Embryonic facial prominence (tissue), 1 donor: ENCODE measurements around the gene NDUFS7.

Experiments
- DNase-seq: peaks from one replicate; pipeline ENCODE4 v3.0.0-alpha.2; 2016; ENCODE audit errors: extremely low spot score

NDUFS7 gene

DNA sequence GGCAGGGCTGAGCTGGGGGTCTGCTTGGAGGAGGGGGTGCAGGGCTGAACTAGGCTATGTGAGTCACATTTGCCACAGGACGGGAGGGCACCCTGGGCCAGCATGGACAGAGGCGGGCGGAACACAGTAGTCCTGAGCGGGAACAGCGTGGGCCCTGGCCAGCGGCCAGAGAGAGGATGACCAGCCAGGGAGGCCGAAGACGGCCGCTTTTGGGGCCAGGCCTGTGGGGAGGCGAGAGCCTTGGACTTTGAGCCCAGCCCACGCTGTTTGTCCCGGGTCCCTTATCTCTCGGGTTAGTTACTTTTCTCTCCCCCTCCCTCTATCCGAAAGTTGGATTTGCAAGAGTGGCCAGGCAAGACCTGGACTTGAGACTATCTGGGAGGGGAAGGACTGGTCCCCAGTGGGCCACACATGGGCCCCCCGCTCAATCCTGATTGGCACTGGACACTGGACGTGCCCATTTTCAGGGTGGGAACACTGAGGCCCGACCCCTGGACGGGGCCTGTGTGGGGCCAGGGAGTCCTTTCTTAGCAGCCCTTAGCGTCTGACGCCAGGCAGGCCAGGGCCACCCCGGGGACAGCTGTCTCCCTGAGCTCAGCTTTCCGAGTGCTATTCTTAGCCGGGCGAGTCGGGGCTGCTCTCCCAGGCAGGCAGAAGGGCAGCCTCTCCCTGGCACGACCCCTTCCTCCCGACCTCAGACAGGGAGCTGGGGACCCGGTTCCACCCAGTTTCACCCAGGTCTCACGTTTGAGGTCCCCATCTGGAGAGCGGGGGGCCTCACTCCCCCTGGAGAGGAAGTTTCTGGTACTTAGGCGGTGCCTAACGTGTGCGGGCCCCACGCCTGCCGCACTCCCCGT lies 16.8 kb downstream of the NDUFS7 start:
- no peak for DNase-seq

DNA sequence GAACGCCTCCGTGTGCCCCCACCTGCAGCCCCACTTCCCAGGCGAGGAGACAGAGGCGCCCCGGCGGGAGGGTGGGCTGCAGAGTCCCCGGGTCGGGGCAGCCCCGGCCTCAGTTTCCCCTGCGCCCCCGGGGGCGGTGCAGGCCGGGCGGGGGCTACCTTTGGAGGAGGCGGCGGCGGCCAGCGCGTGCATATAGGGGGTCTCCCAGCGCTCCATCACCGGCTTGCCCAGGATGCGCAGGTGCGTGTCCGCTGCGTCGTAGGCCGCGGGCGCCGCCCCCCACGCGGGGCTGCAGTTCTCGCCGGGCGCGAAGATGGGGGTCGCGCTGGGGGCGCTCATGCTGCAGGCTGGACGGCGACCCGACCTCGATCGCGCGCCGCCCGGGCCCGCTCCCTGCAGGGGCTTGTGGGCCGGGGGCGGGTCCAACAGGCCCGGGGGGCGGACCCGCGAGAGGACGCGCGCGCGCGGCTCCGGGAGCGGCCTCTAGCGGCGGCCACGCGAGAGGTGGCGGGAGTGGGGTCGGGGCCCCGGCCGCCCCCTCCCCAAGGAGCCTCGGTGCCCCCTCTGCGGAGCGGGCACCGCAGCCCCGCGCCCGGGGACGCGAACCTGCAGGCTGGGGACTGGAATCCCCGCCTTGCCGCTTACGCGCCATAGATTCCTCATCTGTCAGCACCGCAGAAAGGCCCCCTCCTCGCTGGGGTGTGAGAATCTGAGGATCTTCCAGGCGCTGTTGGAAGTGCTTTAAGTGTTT lies 17.6 kb downstream of the NDUFS7 start, which contains the start of gene GAMT:
Gene GAMT (minus strand): TSS at position 405 of the 751 bp plus-strand sequence. CDS start 66 bp downstream, at position 339.
- no peak for DNase-seq

DNA sequence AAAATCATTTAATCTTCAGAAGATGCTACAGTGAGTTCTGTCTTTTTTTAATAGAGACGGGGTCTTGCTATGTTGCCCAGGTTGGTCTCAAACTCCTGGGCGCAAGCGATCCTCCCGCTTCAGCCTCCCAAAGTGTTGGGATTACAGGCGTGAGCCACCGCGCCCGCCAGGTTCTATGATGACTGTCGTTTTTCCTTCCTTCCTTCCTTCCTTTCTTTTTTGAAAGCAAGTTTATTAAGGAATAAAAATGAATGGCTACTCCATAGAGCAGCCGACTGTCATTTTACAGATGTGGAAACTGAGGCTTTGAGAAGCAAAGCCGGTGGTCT lies 18.1 kb downstream of the NDUFS7 start:
- DNase-seq: no peak

DNA sequence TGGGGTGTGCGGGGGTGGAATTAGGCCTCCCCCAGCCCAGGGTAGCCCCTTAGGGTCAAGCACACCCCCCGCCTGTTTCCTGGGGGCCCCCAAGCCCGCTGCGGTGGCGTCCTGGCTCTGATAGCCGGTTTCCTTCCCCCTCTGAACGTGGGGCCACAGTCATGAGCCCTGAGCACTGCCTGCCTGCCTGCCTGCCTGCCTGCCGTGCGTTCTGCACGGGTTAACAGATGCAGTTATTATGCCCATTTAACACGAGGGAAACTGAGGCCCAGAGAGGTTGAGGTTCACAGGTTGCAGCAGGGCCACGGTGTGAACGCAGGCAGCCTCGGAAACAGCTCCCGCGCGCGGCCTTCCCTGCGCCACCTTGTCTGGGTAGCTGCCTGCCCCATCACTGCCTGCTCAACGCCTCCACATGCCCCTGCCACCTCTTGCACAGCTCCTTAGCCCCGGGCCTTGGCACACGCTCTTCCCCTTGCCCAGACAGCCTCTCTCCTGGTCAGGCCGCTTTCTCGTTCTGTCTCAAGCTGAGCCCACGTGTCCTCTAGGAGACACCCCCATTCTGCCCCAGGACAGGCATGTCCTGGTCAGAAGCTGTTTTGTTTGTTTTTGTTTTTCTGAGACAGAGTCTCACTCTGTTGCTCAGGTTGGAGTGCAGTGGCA lies 18.8 kb downstream of the NDUFS7 start:
- no peak for DNase-seq

DNA sequence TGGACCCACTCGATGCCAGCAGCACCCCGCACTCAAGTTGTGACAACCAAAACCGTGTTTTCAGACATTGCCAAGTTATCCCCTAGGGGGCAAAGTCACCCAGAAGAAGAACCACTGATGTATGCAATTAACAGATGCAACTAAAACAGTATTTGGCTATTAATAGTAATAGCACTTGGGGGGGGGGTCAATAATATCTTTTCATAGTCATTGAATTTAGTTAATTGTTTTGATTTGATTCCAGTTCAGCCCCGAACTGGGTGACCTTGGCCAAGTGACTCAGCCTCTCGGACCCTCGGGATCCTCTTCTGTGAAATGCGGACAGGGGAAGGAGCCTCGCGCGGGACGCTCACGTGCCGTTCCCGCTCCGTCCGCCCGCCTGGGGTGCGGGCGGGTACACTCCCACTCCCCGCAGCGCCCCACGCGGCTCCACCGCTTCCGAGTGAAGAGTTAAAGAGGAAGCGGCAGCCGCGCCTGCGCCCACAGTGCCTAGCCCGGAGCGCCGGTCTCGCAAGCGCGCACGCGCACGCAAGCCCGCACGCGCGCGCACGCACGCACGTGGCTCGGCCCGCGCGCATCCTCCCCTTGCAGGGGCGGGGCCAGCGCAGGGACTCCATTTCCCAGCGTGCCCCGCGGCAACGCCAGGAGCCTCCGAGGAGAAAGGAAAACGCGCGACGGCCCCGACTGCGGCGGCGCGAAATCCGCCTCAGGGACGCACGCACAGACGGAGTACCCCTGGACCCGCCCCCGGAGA lies 23.2 kb downstream of the NDUFS7 start:
- DNase-seq: peak; percentile 92

DNA sequence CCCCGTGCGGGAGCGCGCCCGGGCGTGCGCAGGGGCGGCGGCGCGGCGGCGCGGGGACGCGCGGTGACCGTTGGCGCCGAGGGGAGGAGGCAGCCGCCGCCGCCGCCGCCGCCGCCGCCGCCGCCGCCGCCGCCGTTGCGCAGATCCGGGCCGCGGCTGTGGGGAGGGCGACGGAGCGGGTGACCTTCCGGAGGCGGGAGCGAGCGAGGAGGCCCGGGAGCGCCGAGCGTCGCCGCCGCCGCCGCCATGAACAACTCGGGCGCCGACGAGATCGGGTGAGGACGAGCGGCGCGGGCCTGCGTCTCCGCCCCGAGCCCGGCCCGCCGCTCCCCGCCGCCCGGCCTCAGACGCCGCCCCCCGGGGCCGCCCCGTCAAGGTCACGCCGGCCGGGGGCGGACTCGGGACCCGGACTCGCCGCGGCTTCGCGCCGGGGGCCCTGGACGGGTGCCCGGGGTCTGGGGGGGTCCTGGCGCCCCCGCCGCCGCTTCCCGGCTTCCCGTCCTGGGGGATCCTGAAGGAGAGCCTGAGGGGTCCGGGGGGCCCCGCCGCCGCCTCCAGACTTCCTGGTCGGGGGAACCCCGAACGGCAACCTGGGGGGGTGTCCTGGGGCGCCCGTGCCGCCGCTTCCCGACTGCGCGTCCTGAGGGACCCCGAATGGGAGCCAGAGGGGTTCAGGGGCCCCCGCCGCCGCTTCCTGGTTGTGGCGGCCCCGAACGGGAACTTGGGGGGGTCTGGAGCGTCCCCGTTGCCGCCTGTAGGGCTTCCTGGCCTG lies 24.0 kb downstream of the NDUFS7 start, which contains the start of gene DAZAP1:
Gene DAZAP1 (plus strand): TSS at position 59 of the 772 bp plus-strand sequence. CDS start 188 bp downstream, at position 247.
- no peak for DNase-seq

DNA sequence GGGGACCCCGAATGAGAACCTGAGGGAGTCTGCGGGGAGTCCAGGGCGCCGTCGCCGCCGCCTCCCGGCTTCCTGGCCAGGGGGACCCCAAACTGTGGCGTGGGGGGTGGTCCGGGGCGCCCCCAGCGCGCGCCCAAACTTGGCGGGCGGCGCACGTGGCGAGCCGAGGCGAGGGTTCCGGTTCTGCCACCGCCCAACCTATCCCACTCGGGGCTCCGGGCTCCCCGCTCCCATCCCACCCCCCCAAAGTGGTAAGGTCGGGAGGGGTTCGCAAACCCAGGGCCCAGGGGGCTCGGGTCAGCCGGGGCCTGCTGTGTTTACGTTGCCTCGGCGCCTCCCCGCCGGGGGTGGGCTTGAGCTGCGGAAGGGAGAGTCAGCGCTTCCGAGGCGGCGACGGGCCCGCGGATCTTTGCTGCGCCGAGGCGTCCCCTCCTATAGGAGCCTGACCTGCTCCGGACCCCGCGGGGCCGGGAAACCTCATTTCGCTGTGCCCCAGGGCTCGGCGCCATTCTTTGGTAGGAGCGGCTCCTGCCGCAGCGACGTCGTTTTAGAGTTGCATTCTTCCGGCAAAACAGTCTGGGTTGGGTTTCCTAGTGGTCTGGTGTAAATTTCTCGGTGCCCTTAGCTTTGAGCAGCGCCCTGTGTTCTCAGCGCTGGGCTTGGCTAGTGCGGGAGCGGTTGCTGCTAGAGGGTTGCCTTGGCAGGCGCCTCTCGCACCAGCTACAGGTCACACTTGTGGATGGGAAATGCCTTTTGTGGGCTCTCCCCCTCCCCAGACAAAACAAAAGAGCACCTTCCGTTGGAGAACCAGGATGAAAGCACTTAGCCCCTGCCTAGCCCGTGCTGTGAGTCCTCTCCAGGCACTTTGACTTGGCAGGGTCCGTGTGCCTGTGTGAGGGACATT lies 24.8 kb downstream of the NDUFS7 start:
- DNase-seq: no peak

DNA sequence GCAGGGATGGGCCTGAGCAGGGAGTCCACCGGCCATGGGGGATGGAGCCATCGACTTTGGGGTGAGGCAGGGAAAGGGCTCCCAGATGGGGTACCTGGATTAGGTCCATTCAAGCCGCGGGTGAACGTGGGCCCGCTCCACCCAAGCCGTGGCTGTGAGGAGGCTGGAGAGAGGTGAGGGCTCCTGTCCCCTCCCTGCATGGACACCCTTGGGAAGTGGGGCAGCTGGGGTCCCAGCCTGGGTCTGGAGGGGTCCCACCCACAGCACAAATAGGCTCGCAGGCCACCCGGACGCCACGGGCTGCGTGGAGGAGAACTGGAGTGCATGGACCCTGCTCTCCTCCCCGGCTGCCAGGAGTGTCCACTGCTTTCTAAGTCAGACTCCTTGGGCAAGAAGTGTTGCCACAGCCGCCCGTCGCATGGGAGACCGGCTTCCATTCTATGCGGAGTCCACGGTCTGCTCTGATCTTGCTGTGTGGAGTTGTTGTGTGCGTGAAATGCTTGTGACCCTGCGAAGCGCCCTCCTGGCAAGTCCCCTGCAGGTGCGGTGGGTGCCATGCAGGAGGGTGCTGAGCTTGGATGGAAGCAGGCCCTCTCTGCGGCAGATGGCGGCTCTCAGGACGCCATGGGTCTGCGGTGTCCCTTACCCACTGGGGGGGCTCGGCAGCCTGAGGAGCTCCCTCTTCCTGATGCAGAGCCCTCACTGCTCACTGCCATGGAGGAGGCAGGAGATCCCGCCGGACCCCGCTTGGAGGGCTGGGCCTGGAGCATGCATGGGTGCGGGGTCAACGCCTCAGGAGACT lies 25.7 kb downstream of the NDUFS7 start:
- no peak for DNase-seq

DNA sequence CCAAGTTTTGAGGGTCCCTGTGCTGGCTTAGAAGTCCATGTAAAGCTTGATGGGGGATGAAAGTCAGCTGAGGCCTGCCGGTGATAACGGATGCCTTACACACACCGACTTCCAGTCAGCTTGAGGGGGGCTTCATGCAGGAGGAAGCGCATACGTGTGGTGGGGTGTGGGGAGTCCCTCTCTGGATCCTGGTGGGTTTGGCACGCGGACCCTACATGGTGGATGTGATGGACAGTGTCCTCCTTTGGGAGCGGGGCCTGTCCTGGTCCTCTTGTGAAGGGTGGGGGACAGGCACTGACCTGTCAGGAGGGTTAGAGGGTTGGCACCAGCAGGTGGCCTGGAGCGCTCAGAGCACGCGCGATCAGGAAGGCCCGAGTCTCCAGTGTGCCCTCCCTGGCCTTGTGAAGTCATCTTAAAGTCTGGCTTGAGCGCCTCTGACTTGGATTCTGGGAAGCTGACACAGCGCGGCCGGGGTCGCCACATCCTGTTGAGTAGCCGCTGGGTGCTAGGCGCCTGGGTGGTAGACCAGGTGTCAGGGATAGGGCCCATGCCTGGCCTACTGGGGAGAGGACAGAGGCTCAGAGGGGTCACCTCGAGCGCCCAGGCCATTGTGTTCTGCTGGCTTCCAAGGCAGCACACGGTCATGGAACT lies 26.6 kb downstream of the NDUFS7 start:
- no peak for DNase-seq

DNA sequence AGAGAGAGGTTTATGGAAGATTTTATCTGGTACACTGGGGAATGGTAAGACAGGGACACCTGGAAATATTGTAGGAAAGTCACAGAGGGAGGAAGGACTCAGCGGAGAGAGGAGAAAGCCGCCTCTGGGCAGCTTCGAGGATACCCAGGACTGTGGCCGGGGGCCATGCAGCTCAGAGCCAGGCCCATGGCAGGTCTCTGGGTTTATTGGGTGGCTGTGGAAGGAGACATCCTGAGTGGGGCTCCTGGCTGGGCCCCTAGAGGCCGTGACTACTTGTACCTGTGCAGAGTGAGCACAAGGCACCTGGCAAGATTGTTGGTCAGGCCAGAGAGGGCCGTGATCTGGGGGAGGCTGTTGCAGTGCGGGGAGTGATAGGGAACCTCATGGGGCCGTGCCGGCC lies 27.1 kb downstream of the NDUFS7 start:
- DNase-seq: no peak

DNA sequence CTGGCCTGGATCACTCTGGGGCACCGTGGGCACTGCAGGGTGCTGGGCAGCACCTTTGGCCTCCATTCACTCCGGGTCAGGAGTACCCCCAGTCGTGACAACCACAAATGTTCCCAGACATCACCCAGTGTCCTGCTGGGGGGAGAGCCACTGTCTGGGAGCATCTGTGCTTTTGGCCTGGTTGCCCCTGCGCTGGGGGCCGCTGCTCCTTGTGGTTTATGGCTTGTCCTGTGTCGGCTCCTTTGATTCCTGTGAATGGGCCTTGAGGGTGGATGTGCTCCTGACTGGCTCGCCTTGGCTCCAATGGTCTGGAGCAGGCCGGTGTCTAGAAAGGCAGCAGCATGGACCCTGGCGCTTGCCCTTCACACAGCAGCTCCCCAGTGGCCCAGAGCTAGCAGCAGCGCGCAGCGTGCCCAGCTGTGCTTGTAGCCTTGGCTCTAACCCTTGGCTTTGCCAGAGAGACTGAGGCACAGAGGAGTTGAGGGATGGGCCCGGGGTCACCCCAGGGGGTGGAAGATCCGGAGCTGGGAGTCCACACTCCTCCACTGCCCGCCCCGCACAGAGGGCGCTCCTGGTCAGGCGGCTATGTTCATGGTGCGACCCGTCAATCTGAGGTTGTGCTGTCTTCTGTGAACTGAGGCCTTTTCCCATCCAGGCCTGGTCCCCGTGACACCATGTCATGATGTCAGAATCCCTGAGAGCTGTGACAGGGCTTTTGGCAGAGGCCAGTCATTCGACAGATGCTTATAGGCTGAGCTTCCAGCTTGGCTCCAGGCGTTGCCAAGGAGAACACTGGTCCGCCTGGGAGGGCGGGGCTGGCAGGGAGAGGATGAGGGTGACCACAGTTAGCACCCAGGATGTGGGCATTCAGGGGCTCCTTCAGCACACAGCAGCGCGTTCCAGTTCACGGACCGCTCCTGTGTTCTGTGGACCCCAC lies 27.8 kb downstream of the NDUFS7 start:
- DNase-seq: no peak

DNA sequence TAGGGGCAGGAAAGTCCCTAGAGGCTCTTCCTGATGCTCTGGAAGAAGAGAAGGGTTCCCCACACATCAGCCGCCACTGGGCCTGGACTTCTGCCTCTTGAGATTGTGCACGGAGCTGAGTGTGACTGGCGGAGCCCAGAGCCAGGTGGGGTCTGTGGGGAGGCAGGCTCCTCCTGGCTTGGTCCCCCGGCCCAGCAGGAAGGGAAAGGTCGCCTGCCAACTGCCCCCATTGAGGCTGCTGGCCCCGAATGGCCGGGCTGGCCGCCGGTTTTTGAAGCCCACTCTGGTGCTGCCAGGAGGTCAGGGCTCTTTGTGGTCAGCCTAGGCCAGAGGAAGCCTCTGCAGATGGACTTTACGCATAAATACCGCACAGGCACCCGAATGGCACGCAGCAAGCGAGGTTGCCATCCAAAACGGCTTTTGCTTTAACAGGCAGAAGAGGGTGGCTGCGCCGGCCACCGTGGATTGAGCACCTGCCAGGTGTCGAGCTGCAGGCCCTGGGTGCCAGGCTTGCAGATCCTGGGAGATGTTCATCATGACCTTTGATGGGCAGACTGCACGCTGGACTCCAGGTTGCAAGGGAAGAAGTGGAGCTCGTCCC lies 28.7 kb downstream of the NDUFS7 start:
- no peak for DNase-seq

DNA sequence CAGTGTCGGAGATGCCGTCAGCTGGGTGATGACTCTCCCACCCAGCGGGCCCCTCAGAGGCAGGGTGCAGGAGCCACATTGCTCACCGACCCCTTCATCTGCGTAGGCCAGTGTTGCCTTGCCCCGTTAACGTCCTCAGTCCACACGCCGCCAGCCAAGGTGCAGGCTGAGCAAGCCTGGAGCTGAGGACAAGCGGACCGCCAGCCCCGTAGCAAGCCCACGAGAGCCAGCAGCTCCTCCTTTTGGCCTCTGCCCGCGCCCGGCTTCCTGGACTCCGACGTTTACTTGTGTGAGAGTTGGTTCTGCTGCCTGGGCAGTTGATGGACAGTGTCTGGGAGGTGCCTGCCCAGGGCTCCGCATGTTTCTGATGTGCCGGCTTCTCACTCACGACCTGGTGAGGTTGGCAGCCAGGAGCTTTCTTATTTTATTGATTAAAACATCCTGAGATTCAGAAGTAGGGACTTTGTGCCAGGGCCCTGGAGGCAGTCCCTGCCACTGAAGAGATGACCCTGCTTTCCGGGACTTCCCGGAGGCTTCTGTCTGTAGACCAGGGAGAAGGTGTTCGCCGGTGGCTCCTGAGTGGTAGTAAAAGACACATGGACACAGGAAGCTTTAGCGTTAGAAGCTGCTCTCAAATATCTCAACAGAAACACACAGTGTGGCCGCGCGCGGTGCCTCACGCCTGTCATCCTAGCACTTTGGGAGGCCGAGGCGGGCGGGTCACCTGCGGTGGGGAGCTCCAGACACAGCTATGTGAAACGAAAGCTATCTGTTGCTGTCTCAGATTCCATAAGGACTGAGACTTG lies 29.5 kb downstream of the NDUFS7 start:
- no peak for DNase-seq

DNA sequence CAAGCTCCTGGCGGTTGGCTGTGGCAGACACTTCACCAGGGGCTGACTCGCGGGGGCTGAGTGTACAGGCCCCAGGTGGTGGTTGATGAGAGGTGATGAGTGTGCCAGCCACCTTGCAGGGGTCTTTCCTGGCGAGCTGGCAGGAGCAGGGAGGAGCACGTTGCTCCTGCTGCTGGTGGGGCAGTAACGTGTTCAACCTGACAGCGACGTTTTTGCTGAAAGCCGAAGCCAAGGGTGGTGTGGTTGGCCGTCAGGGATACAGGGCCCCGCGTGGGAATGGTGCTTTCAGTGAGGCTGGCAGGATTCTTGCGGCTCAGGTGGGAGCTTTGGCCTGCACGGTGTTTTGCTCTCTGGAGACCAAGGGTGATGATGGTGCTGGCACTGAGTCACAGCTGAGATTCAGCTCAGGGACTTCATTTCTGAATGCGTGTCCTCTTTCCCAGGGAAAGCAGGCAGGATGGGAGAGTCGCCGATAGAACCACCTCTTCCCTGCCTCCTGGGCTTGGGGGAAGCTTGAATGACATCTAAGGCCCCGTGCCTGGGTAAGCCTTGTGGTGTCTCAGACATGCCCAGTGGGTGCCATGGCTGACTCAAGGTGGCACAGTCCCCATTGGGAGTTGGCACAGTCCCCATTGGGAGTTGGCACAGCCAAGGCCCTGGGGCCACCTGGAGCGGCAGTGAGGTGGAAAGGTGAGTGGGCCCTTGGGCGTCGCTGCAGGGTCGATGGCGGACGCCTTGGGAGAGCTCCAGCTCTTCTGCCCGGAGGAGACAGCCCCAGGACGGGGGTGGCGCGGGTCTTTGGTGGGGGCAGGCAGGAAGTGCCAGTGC lies 32.5 kb downstream of the NDUFS7 start:
- DNase-seq: no peak

DNA sequence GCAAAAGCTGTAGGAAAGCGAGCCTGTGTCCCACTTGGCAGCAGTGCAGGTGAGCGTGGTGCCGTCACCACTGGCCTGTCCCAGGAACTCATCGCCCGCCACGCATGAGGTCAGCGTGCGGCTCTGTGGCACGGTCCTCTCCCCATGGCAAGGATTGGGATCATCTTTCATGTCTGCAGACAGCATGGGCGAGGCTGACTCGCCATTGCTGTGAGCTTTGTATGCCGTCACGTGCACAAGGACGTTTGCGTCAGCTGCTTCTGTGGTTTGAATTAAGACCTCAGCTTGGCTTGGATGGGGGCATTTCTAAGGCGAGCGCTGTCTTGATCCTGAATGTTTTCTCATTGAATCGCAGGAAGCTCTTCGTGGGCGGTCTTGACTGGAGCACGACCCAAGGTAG lies 33.4 kb downstream of the NDUFS7 start:
- no peak for DNase-seq
